NCI-H1092 (cell line): ENCODE results near the gene ZNF783.

ENCODE experiments used
- DNase-seq: peaks from one replicate; lab custom pipeline; 2025; lab: John Stamatoyannopoulos, UW

ZNF783 gene

GRCh38 chr7:149281508-149282330 is 19.7 kb downstream of the ZNF783 start:
- no peak for DNase-seq

- no peak for DNase-seq
These were observed 20.3 kb downstream of the ZNF783 start for GRCh38 chr7:149282331-149282655.

GRCh38 chr7:149283321-149283720 is 21.3 kb downstream of the ZNF783 start:
- DNase-seq = no peak

- DNase-seq = no peak
These were observed 22.3 kb downstream of the ZNF783 start for GRCh38 chr7:149284343-149284742.

- peak; percentile 96 for DNase-seq
These were observed 23.0 kb downstream of the ZNF783 start for GRCh38 chr7:149284850-149285585.

GRCh38 chr7:149285603-149286002 is 23.6 kb downstream of the ZNF783 start:
- DNase-seq = no peak

GRCh38 chr7:149286811-149287400 is 24.9 kb downstream of the ZNF783 start:
- DNase-seq = no peak

- DNase-seq = no peak
These were observed 25.6 kb downstream of the ZNF783 start for GRCh38 chr7:149287622-149288021.

- no peak for DNase-seq
These were observed 27.3 kb downstream of the ZNF783 start for GRCh38 chr7:149289262-149289661.

GRCh38 chr7:149289856-149290255 is 27.9 kb downstream of the ZNF783 start:
- DNase-seq = no peak

GRCh38 chr7:149291036-149291780 is 29.2 kb downstream of the ZNF783 start:
- DNase-seq = no peak

GRCh38 chr7:149291781-149292461 is 29.9 kb downstream of the ZNF783 start:
- no peak for DNase-seq

- DNase-seq = no peak
These were observed 30.4 kb downstream of the ZNF783 start for GRCh38 chr7:149292462-149292823.

GRCh38 chr7:149293338-149293737 is 31.3 kb downstream of the ZNF783 start:
- DNase-seq = no peak

- DNase-seq = no peak
These were observed 32.1 kb downstream of the ZNF783 start for GRCh38 chr7:149293946-149294633.

- no peak for DNase-seq
These were observed 32.9 kb downstream of the ZNF783 start for GRCh38 chr7:149294634-149295480.

GRCh38 chr7:149295481-149295850 is 33.5 kb downstream of the ZNF783 start:
- DNase-seq = no peak

GRCh38 chr7:149296368-149296767 is 34.4 kb downstream of the ZNF783 start:
- no peak for DNase-seq

GRCh38 chr7:149297034-149297755 is 35.2 kb downstream of the ZNF783 start:
- no peak for DNase-seq
